Parathyroid adenoma (tissue), 2 donors: ENCODE data around the gene SLC1A1.
A peak's percentile ranks its signal among the peaks of the same experiment; 100 is the strongest.

ENCODE experiments used
- H2AFZ ChIP-seq: fragments of 300-600 bp; sonication (generic); one replicate; pipeline ENCODE4 v1.7.0; 2017; ENCODE audit warnings: antibody characterized with exemption, mild to moderate bottlenecking
- H3K27ac ChIP-seq: fragments of 300-600 bp; sonication (generic); one replicate; pipeline ENCODE4 v1.7.0; 2017
- H3K27me3 ChIP-seq: fragments of 300-600 bp; sonication (generic); one replicate; pipeline ENCODE4 v1.7.0; 2017; ENCODE audit warnings: low read length; ENCODE audit not compliant: control insufficient read depth, insufficient read depth
- H3K36me3 ChIP-seq: fragments of 300-600 bp; sonication (generic); one replicate; pipeline ENCODE4 v1.7.0; 2017; ENCODE audit warnings: low read length; ENCODE audit not compliant: control insufficient read depth, insufficient read depth
- H3K4me1 ChIP-seq: fragments of 300-600 bp; sonication (generic); one replicate; pipeline ENCODE4 v1.7.0; 2017; ENCODE audit warnings: control low read depth
- H3K4me2 ChIP-seq: fragments of 300-600 bp; sonication (generic); one replicate; pipeline ENCODE4 v1.7.0; 2017; ENCODE audit warnings: low read length
- H3K4me3 ChIP-seq: fragments of 300-600 bp; sonication (generic); one replicate; pipeline ENCODE4 v1.7.0; 2017; ENCODE audit warnings: low read depth, low read length
- H3K79me2 ChIP-seq: fragments of 300-600 bp; sonication (generic); one replicate; pipeline ENCODE4 v1.7.0; 2017; ENCODE audit warnings: control low read depth
- H3K9ac ChIP-seq: fragments of 300-600 bp; sonication (generic); one replicate; pipeline ENCODE4 v1.7.0; 2017; ENCODE audit warnings: mild to moderate bottlenecking
- H3K9me3 ChIP-seq: fragments of 300-600 bp; sonication (generic); one replicate; pipeline ENCODE4 v1.7.0; 2017; ENCODE audit warnings: low read length; ENCODE audit not compliant: control insufficient read depth
- CTCF ChIP-seq: fragments of 300-600 bp; sonication (generic); IDR thresholded peaks from one replicate; pipeline ENCODE4 v1.7.0; 2017; ENCODE audit warnings: antibody characterized with exemption, mild to moderate bottlenecking
- donor health status: primary hyperparathyroidism.

The SLC1A1 gene

DNA sequence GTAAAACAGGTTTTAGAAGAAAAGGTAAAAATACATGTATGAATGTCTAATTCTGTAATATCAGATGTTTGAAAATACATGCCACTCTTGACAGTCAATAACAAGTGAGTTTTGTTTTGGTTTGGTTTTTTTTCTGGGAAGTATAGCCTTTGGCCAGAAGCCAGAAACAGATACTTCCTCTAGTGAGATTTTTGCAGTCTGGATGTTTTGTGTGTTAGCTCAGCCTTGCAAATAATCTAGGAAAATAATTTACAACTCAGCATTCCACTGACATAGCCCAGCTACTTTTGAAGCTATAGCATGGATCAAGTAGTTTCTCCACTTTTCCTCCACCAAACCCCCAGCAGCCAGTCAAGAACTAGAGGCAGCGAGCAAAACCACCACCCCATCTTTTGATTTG is 56.7 kb downstream of the SLC1A1 start:
- Histone ChIP-seq H3K4me1 (no peaks in the 10 kb centered on the region), H3K27ac (no peak overlapping the region), H3K27me3 (no peaks in the 10 kb centered on the region), H3K9ac (no peak overlapping the region), H3K9me3 (no peaks in the 10 kb centered on the region), H3K36me3 (no peaks in the 10 kb centered on the region), H2AFZ (no peak overlapping the region), H3K4me2 (no peak overlapping the region), H3K4me3 (no peak overlapping the region), H3K79me2 (no peaks in the 10 kb centered on the region)
- no peak for TF ChIP-seq CTCF

DNA sequence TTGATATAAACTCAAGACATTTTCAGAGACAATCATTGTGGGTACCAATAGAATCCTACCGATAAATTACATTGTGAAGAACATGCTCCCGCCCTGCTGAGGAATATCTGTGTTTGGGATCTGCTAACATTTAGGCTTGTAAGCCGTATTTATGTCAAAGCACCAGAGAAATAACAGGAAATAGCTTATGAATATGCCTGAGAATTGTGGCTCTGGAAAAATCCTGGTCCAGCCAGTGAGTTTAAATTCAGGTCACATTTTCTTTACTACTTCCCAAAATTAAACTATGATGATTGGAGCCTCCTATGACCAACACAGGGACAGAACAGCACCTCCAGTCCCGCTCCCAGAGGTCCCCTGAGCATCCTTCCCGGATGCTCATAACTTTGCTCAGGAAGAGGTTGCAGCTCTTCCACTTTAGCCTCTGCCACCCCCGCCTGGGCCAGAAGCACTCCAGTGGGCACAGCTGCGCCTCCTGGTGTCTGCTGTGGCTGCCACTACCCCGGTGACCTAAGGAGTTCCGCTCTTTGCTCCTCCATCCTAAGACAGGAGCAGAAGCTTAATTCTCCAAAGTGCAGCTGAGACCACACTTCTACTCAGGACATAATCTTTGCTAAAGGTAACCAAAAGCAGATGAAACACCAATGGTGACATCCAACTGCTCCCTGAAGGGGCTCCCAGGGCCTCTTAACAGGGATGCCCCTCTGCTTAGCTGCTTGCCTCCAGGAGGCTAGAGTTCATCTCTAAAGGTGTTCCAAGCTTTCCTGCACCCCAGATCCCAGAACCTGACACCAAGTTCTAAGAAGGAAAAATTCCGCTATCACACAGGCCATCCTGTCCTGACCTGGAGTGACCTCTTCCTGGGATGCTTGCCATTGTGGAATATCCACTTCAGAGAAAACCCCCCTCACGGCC is 58.8 kb downstream of the SLC1A1 start:
- no peak overlapping the region for H3K4me2 ChIP-seq
- H3K9me3 ChIP-seq = no peaks in the 10 kb centered on the region
- H3K4me1 ChIP-seq = no peaks in the 10 kb centered on the region
- no peak overlapping the region for H3K9ac ChIP-seq
- no peak overlapping the region for H3K4me3 ChIP-seq
- H3K27me3 ChIP-seq = no peaks in the 10 kb centered on the region
- H3K79me2 ChIP-seq = no peaks in the 10 kb centered on the region
- TF ChIP-seq CTCF = peak; percentile 38
- no peaks in the 10 kb centered on the region for H3K36me3 ChIP-seq
- no peak overlapping the region for H3K27ac ChIP-seq
- H2AFZ ChIP-seq = no peak overlapping the region

DNA sequence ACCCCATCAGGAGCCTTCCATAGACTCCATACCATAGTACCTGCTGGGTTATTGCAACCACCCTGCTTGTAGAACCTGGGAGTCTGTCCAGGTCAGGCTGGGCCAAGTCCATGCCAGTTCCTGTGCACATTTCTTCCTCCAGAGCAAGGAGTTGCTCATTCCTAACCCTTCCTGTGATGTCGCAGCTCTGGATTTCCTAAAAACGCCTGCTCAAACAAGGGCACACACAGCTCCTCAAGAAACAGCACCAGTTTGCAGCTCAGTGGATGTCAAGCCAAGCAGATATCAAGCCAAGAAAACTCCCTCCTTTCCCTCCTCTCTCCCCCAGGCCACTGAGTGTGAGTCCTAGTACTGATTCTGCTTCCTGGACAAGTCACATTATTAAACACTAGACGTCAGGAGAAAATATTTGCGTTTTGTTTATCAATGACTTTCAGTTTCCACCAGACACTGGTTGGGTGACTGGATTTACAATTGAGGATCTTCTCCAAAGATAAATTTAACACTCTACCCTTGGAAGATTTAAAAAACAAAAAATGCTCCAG is 59.6 kb downstream of the SLC1A1 start:
- H2AFZ ChIP-seq = no peak overlapping the region
- H3K79me2 ChIP-seq = no peaks in the 10 kb centered on the region
- H3K4me1 ChIP-seq = no peaks in the 10 kb centered on the region
- no peak overlapping the region for H3K27ac ChIP-seq
- no peaks in the 10 kb centered on the region for H3K36me3 ChIP-seq
- no peak overlapping the region for H3K4me2 ChIP-seq
- no peak for TF ChIP-seq CTCF
- H3K9me3 ChIP-seq = no peaks in the 10 kb centered on the region
- H3K4me3 ChIP-seq = no peak overlapping the region
- H3K9ac ChIP-seq = no peak overlapping the region
- no peaks in the 10 kb centered on the region for H3K27me3 ChIP-seq

DNA sequence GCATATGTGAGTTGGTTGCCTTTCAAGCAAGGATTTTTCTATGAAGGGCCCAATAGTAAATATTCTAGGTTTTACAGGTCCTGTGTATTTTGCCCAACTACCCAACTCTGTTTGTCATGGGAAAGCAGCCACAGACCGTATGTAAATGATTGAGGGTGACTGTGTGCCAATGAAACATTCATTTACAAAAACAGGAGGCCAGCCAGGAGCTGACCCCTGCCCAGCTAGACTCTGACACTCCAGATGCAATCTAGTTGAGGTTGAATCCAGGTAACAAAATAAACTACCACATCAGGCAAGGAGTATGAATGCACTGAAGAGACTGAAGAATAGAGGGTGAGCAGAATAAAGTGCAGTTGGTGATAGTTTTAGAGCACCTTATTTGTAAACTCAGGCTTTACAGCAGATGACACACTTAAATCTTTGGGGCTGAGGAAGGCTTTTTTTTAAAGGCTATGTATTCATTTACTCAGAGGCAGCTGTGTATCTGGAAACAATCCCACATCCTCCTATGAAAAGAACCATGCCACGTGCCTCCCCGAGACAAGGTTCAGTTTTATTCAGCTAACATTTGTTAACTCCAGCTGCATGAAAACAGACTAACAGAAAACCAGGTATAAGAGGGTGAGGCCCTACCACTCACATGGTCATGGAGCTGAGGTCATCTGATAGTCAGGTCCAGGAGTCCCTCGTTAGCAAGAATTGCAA is 60.7 kb downstream of the SLC1A1 start:
- no peak overlapping the region for H3K27ac ChIP-seq

More for the DNA sequence above, 60.7 kb downstream of the SLC1A1 start:
- Histone ChIP-seq H3K4me1 (no peaks in the 10 kb centered on the region), H3K27me3 (no peaks in the 10 kb centered on the region), H3K4me3 (no peak overlapping the region), H3K79me2 (no peaks in the 10 kb centered on the region), H2AFZ (no peak overlapping the region), H3K36me3 (no peaks in the 10 kb centered on the region), H3K9me3 (no peaks in the 10 kb centered on the region), H3K9ac (no peak overlapping the region), H3K4me2 (no peak overlapping the region)
- no peak for TF ChIP-seq CTCF
